ENCODE data around the gene RIPK4.
A peak's percentile ranks its signal among the peaks of the same experiment; 100 is the strongest.

RIPK4 gene

GRCh38 chr21:41802684-41803083, 35.8 kb upstream of the RIPK4 start:
- no peak overlapping the region for H3K4me3 ChIP-seq (ENCODE audit: control insufficient read depth in 1 of 7, extremely low read depth in 1 of 7, insufficient read depth in 4 of 7, low read depth in 2 of 7, low read length in 6 of 7)
- WGBS (ENCODE audit: insufficient coverage): 74% methylated on average over 18 of the region's 19 CpGs
- POLR2A ChIA-PET: no interaction called here
- CTCF ChIA-PET: interaction anchor here (1.1 kb wide), 1 partner anchor 14 kb away, joined by 4 read pairs; no protein-coding TSS in a partner anchor
- peaks cover 0 to 2% (median 0%) of the 10 kb centered on the region in 5 experiments for H3K9me3 ChIP-seq (ENCODE audit: control extremely low read depth in 1 of 5, control insufficient read depth in 4 of 5, insufficient read depth in 2 of 5, low read depth in 1 of 5, low read length in 4 of 5)
- peaks cover 0 to 21% (median 10%) of the 10 kb centered on the region in 4 experiments for H3K4me1 ChIP-seq (ENCODE audit: control extremely low read depth in 1 of 4, control insufficient read depth in 4 of 4, insufficient read depth in 4 of 4, low read length in 3 of 4)
- peak in 2 of 3 donors; percentile 29 to 48 for DNase-seq
- H3K27me3 ChIP-seq (replicated peaks in 2 of 5; ENCODE audit: control insufficient read depth in 4 of 5, insufficient read depth in 5 of 5, low read length in 4 of 5): no peaks in the 10 kb centered on the region
- H3K27ac ChIP-seq (ENCODE audit: insufficient read depth in 1 of 2, low read depth in 1 of 2, low read length in 2 of 2, poor library complexity in 1 of 2, severe bottlenecking in 2 of 2): no peak overlapping the region
- H3K36me3 ChIP-seq (ENCODE audit: control insufficient read depth in 4 of 4, insufficient read depth in 4 of 4, low read length in 3 of 4): peaks cover 0 to 61% (median 30%) of the 10 kb centered on the region in 4 experiments

- ChIA-PET POLR2A (no interaction called here), CTCF (interaction anchor here (1.4 to 1.5 kb wide), 2 partner anchors 15 to 34 kb away, joined by 3 to 4 read pairs; no protein-coding TSS in a partner anchor)
- peaks cover 0 to 59% (median 30%) of the 10 kb centered on the region in 4 experiments for H3K36me3 ChIP-seq (ENCODE audit: control insufficient read depth in 4 of 4, insufficient read depth in 4 of 4, low read length in 3 of 4)
- H3K4me3 ChIP-seq (ENCODE audit: control insufficient read depth in 1 of 7, extremely low read depth in 1 of 7, insufficient read depth in 4 of 7, low read depth in 2 of 7, low read length in 6 of 7): no peak overlapping the region
- H3K9me3 ChIP-seq (ENCODE audit: control extremely low read depth in 1 of 5, control insufficient read depth in 4 of 5, insufficient read depth in 2 of 5, low read depth in 1 of 5, low read length in 4 of 5): peaks cover 0 to 2% (median 0%) of the 10 kb centered on the region in 5 experiments
- H3K27ac ChIP-seq (ENCODE audit: insufficient read depth in 1 of 2, low read depth in 1 of 2, low read length in 2 of 2, poor library complexity in 1 of 2, severe bottlenecking in 2 of 2): no peak overlapping the region
- H3K27me3 ChIP-seq (replicated peaks in 2 of 5; ENCODE audit: control insufficient read depth in 4 of 5, insufficient read depth in 5 of 5, low read length in 4 of 5): no peaks in the 10 kb centered on the region
- H3K4me1 ChIP-seq (ENCODE audit: control extremely low read depth in 1 of 4, control insufficient read depth in 4 of 4, insufficient read depth in 4 of 4, low read length in 3 of 4): peaks cover 0 to 21% (median 10%) of the 10 kb centered on the region in 4 experiments
- WGBS (ENCODE audit: insufficient coverage): 73% methylated on average over 3 of the region's 5 CpGs
- DNase-seq: peak in 1 of 3 donors; percentile 44
Measured at GRCh38 chr21:41802198-41802584, 35.3 kb upstream of the RIPK4 start.

GRCh38 chr21:41801321-41802197, 34.7 kb upstream of the RIPK4 start:
- ChIA-PET CTCF (interaction anchor here (1.4 to 1.8 kb wide), 3 partner anchors 12 to 33 kb away, joined by 3 to 4 read pairs (median 4); no protein-coding TSS in a partner anchor), POLR2A (no interaction called here)
- H3K4me1 ChIP-seq (ENCODE audit: control extremely low read depth in 1 of 4, control insufficient read depth in 4 of 4, insufficient read depth in 4 of 4, low read length in 3 of 4): peaks cover 0 to 21% (median 10%) of the 10 kb centered on the region in 4 experiments
- no peak overlapping the region for H3K4me3 ChIP-seq (ENCODE audit: control insufficient read depth in 1 of 7, extremely low read depth in 1 of 7, insufficient read depth in 4 of 7, low read depth in 2 of 7, low read length in 6 of 7)
- no peaks in the 10 kb centered on the region for H3K9me3 ChIP-seq (ENCODE audit: control extremely low read depth in 1 of 5, control insufficient read depth in 4 of 5, insufficient read depth in 2 of 5, low read depth in 1 of 5, low read length in 4 of 5)
- H3K27me3 ChIP-seq (replicated peaks in 2 of 5; ENCODE audit: control insufficient read depth in 4 of 5, insufficient read depth in 5 of 5, low read length in 4 of 5): no peaks in the 10 kb centered on the region
- WGBS (ENCODE audit: insufficient coverage): 84% methylated on average over 30 of the region's 32 CpGs
- DNase-seq: peak in 2 of 3 donors; percentile 66 to 81
- no peak overlapping the region for H3K27ac ChIP-seq (ENCODE audit: insufficient read depth in 1 of 2, low read depth in 1 of 2, low read length in 2 of 2, poor library complexity in 1 of 2, severe bottlenecking in 2 of 2)
- peaks cover 0 to 59% (median 30%) of the 10 kb centered on the region in 4 experiments for H3K36me3 ChIP-seq (ENCODE audit: control insufficient read depth in 4 of 4, insufficient read depth in 4 of 4, low read length in 3 of 4)

GRCh38 chr21:41800425-41801320, 33.8 kb upstream of the RIPK4 start:
- no peak for DNase-seq
- ChIA-PET CTCF (interaction anchor here (1.4 to 1.8 kb wide), 3 partner anchors 11 to 33 kb away, joined by 3 to 4 read pairs (median 4); no protein-coding TSS in a partner anchor), POLR2A (no interaction called here)
- WGBS (ENCODE audit: insufficient coverage): 95% methylated on average over 19 of the region's 24 CpGs
- Histone ChIP-seq H3K27me3 (replicated peaks in 2 of 5; ENCODE audit: control insufficient read depth in 4 of 5, insufficient read depth in 5 of 5, low read length in 4 of 5) (no peaks in the 10 kb centered on the region), H3K36me3 (ENCODE audit: control insufficient read depth in 4 of 4, insufficient read depth in 4 of 4, low read length in 3 of 4) (peaks cover 0 to 59% (median 30%) of the 10 kb centered on the region in 4 experiments), H3K4me1 (ENCODE audit: control extremely low read depth in 1 of 4, control insufficient read depth in 4 of 4, insufficient read depth in 4 of 4, low read length in 3 of 4) (peaks cover 0 to 21% (median 10%) of the 10 kb centered on the region in 4 experiments), H3K4me3 (ENCODE audit: control insufficient read depth in 1 of 7, extremely low read depth in 1 of 7, insufficient read depth in 4 of 7, low read depth in 2 of 7, low read length in 6 of 7) (no peak overlapping the region), H3K27ac (ENCODE audit: insufficient read depth in 1 of 2, low read depth in 1 of 2, low read length in 2 of 2, poor library complexity in 1 of 2, severe bottlenecking in 2 of 2) (no peak overlapping the region), H3K9me3 (ENCODE audit: control extremely low read depth in 1 of 5, control insufficient read depth in 4 of 5, insufficient read depth in 2 of 5, low read depth in 1 of 5, low read length in 4 of 5) (no peaks in the 10 kb centered on the region)

- no peak for DNase-seq
- H3K4me3 ChIP-seq (ENCODE audit: control insufficient read depth in 1 of 7, extremely low read depth in 1 of 7, insufficient read depth in 4 of 7, low read depth in 2 of 7, low read length in 6 of 7): no peak overlapping the region
- WGBS (ENCODE audit: insufficient coverage): 98% methylated on average over 7 of the region's 7 CpGs
- no peak overlapping the region for H3K27ac ChIP-seq (ENCODE audit: insufficient read depth in 1 of 2, low read depth in 1 of 2, low read length in 2 of 2, poor library complexity in 1 of 2, severe bottlenecking in 2 of 2)
- H3K4me1 ChIP-seq (ENCODE audit: control extremely low read depth in 1 of 4, control insufficient read depth in 4 of 4, insufficient read depth in 4 of 4, low read length in 3 of 4): peaks cover 0 to 21% (median 10%) of the 10 kb centered on the region in 4 experiments
- no peaks in the 10 kb centered on the region for H3K9me3 ChIP-seq (ENCODE audit: control extremely low read depth in 1 of 5, control insufficient read depth in 4 of 5, insufficient read depth in 2 of 5, low read depth in 1 of 5, low read length in 4 of 5)
- CTCF ChIA-PET: no interaction called here
- H3K36me3 ChIP-seq (ENCODE audit: control insufficient read depth in 4 of 4, insufficient read depth in 4 of 4, low read length in 3 of 4): peaks cover 0 to 54% (median 30%) of the 10 kb centered on the region in 4 experiments
- POLR2A ChIA-PET: no interaction called here
- no peaks in the 10 kb centered on the region for H3K27me3 ChIP-seq (replicated peaks in 2 of 5; ENCODE audit: control insufficient read depth in 4 of 5, insufficient read depth in 5 of 5, low read length in 4 of 5)
Measured at GRCh38 chr21:41799763-41800162, 32.9 kb upstream of the RIPK4 start.

GRCh38 chr21:41798326-41798725, 31.5 kb upstream of the RIPK4 start:
- ChIA-PET POLR2A (no interaction called here), CTCF (interaction anchor here (0.6 kb wide), 1 partner anchor 123 kb away, joined by 3 read pairs; no protein-coding TSS in a partner anchor)
- H3K27ac ChIP-seq (ENCODE audit: insufficient read depth in 1 of 2, low read depth in 1 of 2, low read length in 2 of 2, poor library complexity in 1 of 2, severe bottlenecking in 2 of 2): no peak overlapping the region
- H3K4me1 ChIP-seq (ENCODE audit: control extremely low read depth in 1 of 4, control insufficient read depth in 4 of 4, insufficient read depth in 4 of 4, low read length in 3 of 4): peaks cover 0 to 18% (median 9%) of the 10 kb centered on the region in 4 experiments
- no peak for DNase-seq
- H3K36me3 ChIP-seq (ENCODE audit: control insufficient read depth in 4 of 4, insufficient read depth in 4 of 4, low read length in 3 of 4): peaks cover 0 to 45% (median 27%) of the 10 kb centered on the region in 4 experiments
- WGBS (ENCODE audit: insufficient coverage): 98% methylated on average over 16 of the region's 20 CpGs
- no peak overlapping the region for H3K4me3 ChIP-seq (ENCODE audit: control insufficient read depth in 1 of 7, extremely low read depth in 1 of 7, insufficient read depth in 4 of 7, low read depth in 2 of 7, low read length in 6 of 7)
- peaks cover 0 to 2% (median 0%) of the 10 kb centered on the region in 5 experiments for H3K9me3 ChIP-seq (ENCODE audit: control extremely low read depth in 1 of 5, control insufficient read depth in 4 of 5, insufficient read depth in 2 of 5, low read depth in 1 of 5, low read length in 4 of 5)
- no peaks in the 10 kb centered on the region for H3K27me3 ChIP-seq (replicated peaks in 2 of 5; ENCODE audit: control insufficient read depth in 4 of 5, insufficient read depth in 5 of 5, low read length in 4 of 5)

Measured in common myeloid progenitor, CD34-positive (primary cell).